Measurements from ENCODE around the gene FOXO1. TPM values are rescaled to one million over a fixed set of nuclear protein-coding genes. Genes with fewer than 3 reads are reported as not detected.
A peak's percentile ranks its signal among the peaks of the same experiment; 100 is the strongest.

The FOXO1 gene
- total and polyA plus RNA-seq, 2 of the 13 experiments (the other 11 are each of a cell fraction or from before 2014, with no cell fraction given), result 8.1 to 13.1 TPM

DNA sequence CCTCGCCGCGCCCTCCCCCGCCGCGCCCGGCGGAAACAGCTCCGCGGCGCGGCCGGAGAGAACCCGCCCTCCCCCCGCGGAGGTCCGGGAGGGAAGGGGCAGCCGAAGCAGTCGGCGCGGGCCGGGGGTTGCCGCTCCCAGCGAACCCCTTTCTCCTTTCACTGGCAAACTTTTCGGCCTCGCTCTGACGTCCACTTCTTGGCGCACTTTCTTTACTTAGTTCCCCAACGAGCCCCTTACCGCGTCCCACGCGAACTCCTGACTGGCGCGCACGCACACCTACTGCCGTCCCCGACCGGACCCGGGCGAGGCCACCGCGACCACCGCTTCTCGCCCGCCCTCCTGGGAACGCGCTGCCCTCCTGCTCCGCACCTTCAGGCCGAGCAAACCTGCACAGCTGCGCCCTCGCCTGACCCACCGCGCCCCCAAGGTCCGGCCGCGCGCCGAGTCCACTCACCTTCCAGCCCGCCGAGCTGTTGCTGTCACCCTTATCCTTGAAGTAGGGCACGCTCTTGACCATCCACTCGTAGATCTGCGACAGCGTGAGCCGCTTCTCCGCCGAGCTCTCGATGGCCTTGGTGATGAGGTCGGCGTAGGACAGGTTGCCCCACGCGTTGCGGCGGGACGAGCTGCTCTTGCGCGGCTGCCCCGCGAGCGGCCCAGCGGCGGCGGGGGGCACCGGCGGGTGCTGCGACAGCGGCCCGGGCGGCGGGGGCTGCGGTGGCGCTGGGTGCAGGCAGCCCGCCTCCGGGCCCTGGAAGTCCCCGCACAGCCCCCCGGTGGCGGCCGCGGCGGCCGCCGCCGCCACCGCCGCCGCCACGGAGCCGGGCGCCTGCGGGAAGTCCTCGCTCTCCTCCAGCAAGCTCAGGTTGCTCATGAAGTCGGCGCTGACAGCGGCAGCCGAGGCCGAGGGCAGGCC, 1.1 kb downstream of the FOXO1 start:
- ChIA-PET CTCF (ENCODE audit: low intra/inter-chr PET ratio, low total read pairs) (no interaction called here), POLR2A (interaction anchor here (1.0 to 2.4 kb wide), 5 partner anchors 97 to 329 kb away, joined by 3 to 13 read pairs (median 3); no protein-coding TSS in a partner anchor)
- intact Hi-C loops (cut with micrococcal nuclease; ENCODE audit: unreplicated experiment) (loop anchor here (2.0 to 5.0 kb wide), 2 partner anchors 101 to 107 kb away; partner anchors contain the start of gene MRPS31), in situ Hi-C loops (cut with HindIII; ENCODE audit: extremely low pct_ligation_motif_present, low pct_unique_long_range_greater_than_20kb) (loop anchor here (5.0 to 10.0 kb wide), 2 partner anchors 103 to 331 kb away; no protein-coding TSS in a partner anchor)
- Histone ChIP-seq H4K20me1 (ENCODE audit: insufficient read depth, low read length) (peaks cover 40% of the 10 kb centered on the region), H3K27me3 (ENCODE audit: control insufficient read depth in 1 of 2, insufficient read depth in 2 of 2, low read length in 2 of 2) (no peaks in the 10 kb centered on the region; a peak in 1 of 5 replicates), H2AFZ (ENCODE audit: low read length) (no peak overlapping the region), H3K9me3 (ENCODE audit: low read length) (no peaks in the 10 kb centered on the region), H3K79me2 (ENCODE audit: insufficient read depth, low read length) (peaks cover 55% of the 10 kb centered on the region), H3K27ac (ENCODE audit: extremely low read length, insufficient read depth, low read length) (peak overlapping the region; percentile 88), H3K9ac (ENCODE audit: insufficient read depth, low read depth, low read length) (peak overlapping the region; percentile 94), H3K4me3 (replicated peaks in 1 of 3; ENCODE audit: insufficient read depth in 1 of 3, low read depth in 2 of 3, low read length in 3 of 3) (peak overlapping the region; percentile 96 to 99 (median 99)), H3K4me1 (ENCODE audit: insufficient read depth, low read length) (peaks cover 47% of the 10 kb centered on the region), H3K4me2 (ENCODE audit: low read depth, low read length) (peak overlapping the region; percentile 75), H3K36me3 (replicated peaks in 1 of 2; ENCODE audit: control insufficient read depth in 1 of 2, insufficient read depth in 2 of 2, low read length in 2 of 2) (no peaks in the 10 kb centered on the region)
- no peak for FAIRE-seq
- peak; percentile 19 for ATAC-seq
- DNase-seq (ENCODE audit: low spot score), result no peak
- 3% methylated on average over 23 of the region's 117 CpGs for WGBS (ENCODE audit: low lambda C conversion rate)
- no TSS peak for BruUV-seq (replicated peaks)
- TF ChIP-seq ZFP1 (CRISPR knock-in tag; IDR thresholded peaks at IDR 0.05) (no peak), CENPT (CRISPR knock-in tag; IDR thresholded peaks at IDR 0.05; ENCODE audit: low read depth) (no peak), PHF5A (CRISPR knock-in tag; IDR thresholded peaks at IDR 0.05; ENCODE audit: low read depth, unreplicated experiment) (no peak), SALL1 (CRISPR knock-in tag; IDR thresholded peaks at IDR 0.05) (0 out of 2 replicates have a peak, but pooled peaks have one; percentile 4), TMF1 (CRISPR knock-in tag; IDR thresholded peaks at IDR 0.05; ENCODE audit: low read depth) (no peak), ZNF33B (CRISPR knock-in tag; IDR thresholded peaks at IDR 0.05) (no peak), ZNF354B (CRISPR knock-in tag; IDR thresholded peaks at IDR 0.05) (no peak), LCORL (IDR thresholded peaks at IDR 0.05) (no peak), LCORL (CRISPR knock-in tag; IDR thresholded peaks at IDR 0.05) (no peak), GFI1 (CRISPR knock-in tag; IDR thresholded peaks at IDR 0.05; ENCODE audit: borderline replicate concordance) (no peak), TAF1 (CRISPR knock-in tag; IDR thresholded peaks at IDR 0.05) (no peak), HOXA3 (CRISPR knock-in tag; IDR thresholded peaks at IDR 0.05) (0 out of 2 replicates have a peak, but pooled peaks have one; percentile 4), MAZ (IDR thresholded peaks at IDR 0.05; ENCODE audit: borderline replicate concordance, low read depth, low read length) (no peak), MAZ (CRISPR knock-in tag; IDR thresholded peaks at IDR 0.05; ENCODE audit: low read depth) (0 out of 2 replicates have a peak, but pooled peaks have one; percentile 13)
- TF ChIP-seq, protein P1, sequence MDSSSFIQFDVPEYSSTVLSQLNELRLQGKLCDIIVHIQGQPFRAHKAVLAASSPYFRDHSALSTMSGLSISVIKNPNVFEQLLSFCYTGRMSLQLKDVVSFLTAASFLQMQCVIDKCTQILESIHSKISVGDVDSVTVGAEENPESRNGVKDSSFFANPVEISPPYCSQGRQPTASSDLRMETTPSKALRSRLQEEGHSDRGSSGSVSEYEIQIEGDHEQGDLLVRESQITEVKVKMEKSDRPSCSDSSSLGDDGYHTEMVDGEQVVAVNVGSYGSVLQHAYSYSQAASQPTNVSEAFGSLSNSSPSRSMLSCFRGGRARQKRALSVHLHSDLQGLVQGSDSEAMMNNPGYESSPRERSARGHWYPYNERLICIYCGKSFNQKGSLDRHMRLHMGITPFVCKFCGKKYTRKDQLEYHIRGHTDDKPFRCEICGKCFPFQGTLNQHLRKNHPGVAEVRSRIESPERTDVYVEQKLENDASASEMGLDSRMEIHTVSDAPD (CRISPR knock-in tag; IDR thresholded peaks at IDR 0.05), result no peak
- TF ChIP-seq, protein P2, sequence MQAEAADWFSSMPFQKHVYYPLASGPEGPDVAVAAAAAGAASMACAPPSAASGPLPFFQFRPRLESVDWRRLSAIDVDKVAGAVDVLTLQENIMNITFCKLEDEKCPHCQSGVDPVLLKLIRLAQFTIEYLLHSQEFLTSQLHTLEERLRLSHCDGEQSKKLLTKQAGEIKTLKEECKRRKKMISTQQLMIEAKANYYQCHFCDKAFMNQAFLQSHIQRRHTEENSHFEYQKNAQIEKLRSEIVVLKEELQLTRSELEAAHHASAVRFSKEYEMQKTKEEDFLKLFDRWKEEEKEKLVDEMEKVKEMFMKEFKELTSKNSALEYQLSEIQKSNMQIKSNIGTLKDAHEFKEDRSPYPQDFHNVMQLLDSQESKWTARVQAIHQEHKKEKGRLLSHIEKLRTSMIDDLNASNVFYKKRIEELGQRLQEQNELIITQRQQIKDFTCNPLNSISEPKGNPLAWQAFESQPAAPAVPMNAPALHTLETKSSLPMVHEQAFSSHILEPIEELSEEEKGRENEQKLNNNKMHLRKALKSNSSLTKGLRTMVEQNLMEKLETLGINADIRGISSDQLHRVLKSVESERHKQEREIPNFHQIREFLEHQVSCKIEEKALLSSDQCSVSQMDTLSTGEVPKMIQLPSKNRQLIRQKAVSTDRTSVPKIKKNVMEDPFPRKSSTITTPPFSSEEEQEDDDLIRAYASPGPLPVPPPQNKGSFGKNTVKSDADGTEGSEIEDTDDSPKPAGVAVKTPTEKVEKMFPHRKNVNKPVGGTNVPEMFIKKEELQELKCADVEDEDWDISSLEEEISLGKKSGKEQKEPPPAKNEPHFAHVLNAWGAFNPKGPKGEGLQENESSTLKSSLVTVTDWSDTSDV (CRISPR knock-in tag; IDR thresholded peaks at IDR 0.05), result no peak
- TF ChIP-seq, protein P3, sequence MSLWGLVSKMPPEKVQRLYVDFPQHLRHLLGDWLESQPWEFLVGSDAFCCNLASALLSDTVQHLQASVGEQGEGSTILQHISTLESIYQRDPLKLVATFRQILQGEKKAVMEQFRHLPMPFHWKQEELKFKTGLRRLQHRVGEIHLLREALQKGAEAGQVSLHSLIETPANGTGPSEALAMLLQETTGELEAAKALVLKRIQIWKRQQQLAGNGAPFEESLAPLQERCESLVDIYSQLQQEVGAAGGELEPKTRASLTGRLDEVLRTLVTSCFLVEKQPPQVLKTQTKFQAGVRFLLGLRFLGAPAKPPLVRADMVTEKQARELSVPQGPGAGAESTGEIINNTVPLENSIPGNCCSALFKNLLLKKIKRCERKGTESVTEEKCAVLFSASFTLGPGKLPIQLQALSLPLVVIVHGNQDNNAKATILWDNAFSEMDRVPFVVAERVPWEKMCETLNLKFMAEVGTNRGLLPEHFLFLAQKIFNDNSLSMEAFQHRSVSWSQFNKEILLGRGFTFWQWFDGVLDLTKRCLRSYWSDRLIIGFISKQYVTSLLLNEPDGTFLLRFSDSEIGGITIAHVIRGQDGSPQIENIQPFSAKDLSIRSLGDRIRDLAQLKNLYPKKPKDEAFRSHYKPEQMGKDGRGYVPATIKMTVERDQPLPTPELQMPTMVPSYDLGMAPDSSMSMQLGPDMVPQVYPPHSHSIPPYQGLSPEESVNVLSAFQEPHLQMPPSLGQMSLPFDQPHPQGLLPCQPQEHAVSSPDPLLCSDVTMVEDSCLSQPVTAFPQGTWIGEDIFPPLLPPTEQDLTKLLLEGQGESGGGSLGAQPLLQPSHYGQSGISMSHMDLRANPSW (CRISPR knock-in tag; IDR thresholded peaks at IDR 0.05; ENCODE audit: borderline replicate concordance), result no peak
